GM19452 (cell line): ENCODE results near the gene OPA1.
"Not testable (repeated sequence)": the region's sequence is repeated elsewhere in the genome, so short reads cannot be mapped to it uniquely, and the experiment has no call there.

ENCODE experiments used
- ATAC-seq: cut with Tn5 transposase; IDR thresholded peaks from one replicate; pipeline ENCODE4 v1.9.1; 2021; ENCODE audit not compliant: unreplicated experiment

Gene OPA1

DNA sequence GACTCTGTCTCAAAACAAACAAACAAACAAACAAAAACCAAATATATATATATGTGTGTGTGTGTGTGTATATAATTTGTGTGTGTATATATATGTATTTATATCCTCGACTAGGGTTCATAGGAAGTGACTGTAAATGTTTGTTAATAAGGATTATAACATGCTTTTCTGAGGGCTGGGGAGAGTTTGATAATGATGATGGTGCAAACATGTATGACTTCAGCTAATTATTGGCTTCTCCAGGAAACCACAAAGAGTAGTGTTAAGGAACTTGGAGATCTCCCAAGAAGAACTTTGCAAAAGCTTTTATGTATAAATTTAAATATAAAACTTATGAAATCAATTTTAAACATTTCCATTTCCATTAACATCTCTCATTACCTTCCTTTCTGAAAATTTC, 3.9 kb upstream of the OPA1 start:
- ATAC-seq = no peak

DNA sequence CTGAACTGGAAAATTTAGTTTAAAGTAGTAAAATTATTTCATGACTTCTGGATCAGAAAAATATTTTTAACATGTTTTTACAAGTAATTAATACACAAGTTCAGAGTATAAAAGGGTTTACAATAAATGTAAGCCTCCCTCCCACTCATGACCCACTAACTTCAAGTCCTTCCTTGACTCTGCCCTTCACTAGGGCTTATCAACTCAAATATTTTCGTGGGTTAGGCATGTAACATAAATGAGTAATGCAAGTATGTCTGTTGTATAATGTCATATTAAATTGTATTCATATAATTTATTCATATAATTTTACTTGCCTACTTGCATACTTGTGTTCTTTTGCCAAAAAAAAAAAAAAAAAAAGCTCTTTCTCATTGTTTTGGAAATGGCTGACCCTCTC, 3.4 kb upstream of the OPA1 start:
- ATAC-seq = no peak

DNA sequence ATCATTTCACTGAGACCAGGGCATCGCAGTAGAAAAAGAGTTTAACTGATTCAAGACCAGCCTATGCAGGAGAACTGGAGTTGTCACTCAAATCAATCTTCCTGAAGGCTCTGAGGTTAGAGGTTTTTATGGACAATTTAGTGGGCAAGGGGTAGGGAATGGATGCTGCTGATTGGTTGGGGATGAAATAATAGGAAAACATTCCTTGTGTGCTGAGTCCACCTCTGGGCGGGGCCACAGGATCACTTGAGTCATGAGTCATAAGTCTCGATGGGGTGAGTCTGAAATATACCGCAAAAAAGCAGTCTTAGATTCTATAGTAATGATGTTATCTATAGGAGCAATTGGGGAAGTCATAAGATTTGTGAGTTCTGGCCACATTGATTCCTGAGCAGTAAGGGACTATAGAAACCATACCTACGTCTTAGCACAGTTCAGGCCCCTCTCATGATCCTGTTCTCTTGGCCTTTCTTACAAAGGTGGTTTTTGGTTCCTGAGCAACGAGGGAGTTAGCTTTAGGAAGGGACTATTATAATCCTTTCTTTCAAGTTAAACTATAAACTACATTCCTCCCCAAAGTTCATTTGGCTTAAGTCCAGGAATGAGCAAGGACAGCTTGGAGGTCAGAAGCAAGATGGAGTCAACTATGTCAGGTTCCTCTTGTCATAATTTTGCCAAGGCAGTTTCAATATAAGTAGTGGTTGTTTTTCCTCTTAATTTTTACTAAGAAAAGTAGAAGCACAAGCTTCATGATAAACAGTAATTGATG, 2.7 kb upstream of the OPA1 start:
- ATAC-seq = no peak

DNA sequence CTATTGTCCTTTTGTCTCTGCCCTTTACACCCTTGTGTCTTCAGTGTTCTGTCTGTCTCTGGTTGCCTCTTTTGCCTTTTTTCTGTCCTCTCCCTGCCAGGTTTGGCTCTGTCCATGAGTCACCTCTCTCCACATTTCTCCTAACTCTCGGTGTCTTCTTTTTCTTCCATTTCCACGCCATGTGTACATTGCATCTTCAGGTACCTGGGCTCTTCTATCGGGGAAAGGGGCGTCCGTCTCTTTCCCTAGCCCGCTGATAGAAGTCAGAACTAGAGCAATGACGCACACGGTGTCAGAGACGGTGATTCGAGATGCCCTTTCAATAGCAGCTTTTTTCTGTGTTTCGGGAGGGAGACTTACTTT, 641 bp downstream of the OPA1 start:
- peak; percentile 11 for ATAC-seq

DNA sequence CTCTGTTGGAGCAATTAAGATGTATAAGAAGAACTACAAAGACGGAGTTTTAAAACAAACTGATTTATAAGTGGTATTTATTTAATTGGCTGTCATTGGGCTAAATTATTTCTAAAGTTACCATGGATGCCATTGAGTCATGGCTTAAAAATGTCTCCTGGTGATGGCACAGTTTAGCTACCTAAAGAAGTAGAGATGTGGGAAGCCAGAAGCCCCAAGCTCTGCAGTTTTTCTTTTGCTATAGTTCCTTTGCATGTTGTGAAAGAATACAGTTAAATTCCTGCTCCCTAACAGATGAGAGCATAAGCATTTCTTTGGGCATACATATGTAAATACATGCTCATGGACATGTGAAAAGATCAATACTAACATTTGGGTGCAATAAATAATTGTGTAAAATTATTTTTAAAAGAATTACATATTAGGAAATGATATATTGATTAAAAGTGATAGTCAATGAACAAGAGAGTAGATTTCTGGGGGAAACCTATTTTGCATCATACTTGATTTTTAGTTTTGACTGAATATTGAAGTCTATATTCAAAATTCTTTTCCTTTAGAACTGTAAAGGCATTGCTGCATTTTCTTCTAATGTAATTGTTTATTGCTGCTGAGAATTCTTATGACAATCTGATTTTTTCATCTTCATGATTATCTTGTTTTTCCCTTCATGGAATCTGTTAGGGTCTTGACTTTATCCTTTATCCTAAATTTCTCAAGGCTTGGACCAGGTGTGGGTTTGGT, 2.1 kb downstream of the OPA1 start:
- no peak for ATAC-seq

DNA sequence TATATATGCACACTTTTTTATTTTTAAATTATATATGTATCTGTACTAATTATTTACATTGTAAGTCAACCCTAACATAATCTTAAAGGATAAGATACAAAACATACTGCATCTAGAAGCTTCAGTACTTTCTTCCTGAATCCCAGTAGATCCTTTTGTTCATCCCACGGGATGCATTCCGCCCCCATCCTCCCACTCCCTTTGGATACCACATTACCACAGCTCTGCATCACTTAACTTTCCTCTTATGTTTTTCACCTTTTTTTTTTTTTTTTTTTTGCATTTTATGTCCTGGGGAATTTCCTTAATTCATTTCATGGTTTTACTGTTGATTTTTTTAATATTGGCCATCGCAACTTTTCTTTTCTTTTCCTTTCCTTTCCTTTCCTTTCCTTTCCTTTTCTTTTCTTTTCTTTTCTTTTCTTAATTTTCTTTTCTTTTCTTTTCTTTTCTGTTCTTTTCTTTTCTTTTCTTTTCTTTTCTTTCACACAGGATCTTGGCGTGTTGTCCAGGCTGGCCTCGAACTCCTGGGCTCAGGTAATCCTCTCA, 3.0 kb downstream of the OPA1 start:
- no peak for ATAC-seq

DNA sequence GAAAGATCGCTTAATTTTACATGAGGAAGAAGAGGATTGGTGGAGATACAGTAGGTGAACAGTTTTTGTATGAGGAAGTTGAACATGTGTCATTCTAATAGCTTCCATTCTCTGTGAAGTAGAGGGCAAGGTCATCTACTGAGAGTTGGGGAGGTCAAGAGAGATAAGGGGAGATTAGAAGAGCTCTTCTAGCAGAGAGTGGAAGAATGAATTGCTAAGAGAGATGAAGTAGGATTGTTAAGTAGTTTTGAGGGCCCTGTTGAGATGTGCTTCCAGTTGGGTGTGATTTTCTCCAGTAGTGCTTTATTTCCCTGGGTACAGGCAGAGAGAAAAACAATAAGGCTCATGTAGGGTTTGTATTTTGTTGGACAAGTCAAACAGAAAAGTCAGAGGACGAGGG, 5.2 kb downstream of the OPA1 start:
- ATAC-seq = no peak

DNA sequence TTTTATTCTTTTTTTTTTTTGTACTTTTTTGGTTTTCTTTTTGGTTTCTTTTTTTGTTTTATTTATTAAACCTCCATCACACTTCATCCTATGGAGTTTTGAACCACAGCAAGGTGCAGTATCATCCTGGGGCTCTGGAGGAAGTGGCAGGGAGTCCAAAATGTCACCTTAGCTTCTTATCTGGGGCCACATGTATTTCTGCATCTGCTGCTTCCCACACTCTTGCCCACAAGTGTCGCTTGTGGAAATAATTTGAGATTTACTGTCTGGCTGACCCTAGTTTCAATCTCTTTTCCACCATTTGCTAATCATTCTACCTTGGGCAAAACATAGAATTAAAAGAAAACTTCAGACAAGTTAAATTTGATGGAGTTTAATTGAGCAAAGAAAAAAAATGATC, 6.4 kb downstream of the OPA1 start:
- no peak for ATAC-seq

DNA sequence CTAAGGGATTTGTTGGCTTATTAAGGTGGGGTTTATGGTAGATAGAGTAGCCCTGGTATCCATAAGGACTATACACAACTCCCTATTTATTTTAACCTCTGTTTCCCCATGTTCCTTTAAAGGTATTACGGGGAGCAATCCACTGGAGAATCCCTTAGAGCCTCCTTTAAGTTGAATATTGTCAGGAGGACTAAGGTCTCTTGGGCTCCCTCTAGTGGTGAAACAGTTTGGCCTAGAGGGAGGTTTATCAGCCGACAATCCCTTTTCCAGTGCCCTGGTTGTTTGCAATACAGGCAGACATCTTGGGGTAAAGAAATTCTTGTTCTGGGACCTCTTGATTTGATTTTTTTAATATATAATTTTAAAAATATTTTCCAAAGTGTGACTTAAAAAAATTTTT, 12.9 kb downstream of the OPA1 start:
- no peak for ATAC-seq

DNA sequence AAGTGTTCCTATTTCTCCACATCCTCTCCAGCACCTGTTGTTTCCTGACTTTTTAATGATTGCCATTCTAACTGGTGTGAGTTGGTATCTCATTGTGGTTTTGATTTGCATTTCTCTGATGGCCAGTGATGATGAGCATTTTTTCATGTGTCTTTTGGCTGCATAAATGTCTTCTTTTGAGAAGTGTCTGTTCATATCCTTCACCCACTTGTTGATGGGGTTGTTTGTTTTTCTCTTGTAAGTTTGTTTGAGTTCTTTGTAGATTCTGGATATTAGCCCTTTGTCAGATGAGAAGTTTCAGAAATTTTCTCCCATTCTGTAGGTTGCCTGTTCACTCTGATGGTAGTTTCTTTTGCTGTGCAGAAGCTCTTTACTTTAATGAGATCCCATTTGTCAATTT, 13.9 kb downstream of the OPA1 start:
- not testable (repeated sequence) for ATAC-seq

DNA sequence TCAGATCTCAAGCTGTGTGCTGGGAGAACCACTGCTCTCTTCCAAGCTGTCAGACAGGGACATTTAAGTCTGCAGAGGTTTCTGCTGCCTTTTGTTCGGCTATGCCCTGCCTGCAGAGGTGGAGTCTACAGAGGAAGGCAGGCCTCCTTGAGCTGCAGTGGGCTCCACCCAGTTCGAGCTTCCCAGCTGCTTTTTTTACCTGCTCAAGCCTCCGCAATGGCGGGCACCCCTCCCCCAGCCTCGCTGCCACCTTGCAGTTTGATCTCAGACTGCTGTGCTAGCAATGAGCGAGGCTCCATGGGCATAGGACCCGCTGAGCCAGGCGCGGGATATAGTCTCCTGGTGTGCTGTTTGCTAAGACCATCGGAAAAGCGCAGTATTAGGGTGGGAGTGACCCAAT, 17.5 kb downstream of the OPA1 start:
- ATAC-seq = not testable (repeated sequence)

DNA sequence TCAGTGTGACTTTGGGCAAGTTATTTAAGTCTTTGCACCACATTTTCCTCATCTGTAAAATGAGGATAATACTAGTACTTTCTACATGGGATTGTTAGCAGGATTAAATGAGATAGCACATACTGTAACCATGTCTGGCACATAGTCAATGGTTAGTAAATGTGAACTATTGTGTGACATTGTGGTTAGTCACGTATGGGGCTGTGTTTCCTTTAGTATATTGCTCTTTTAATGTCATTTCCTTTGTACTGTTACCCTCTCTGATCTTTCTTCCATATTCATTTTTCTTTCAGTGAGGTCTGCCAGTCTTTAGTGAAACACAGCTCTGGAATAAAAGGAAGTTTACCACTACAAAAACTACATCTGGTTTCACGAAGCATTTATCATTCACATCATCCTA, 21.4 kb downstream of the OPA1 start:
- no peak for ATAC-seq

DNA sequence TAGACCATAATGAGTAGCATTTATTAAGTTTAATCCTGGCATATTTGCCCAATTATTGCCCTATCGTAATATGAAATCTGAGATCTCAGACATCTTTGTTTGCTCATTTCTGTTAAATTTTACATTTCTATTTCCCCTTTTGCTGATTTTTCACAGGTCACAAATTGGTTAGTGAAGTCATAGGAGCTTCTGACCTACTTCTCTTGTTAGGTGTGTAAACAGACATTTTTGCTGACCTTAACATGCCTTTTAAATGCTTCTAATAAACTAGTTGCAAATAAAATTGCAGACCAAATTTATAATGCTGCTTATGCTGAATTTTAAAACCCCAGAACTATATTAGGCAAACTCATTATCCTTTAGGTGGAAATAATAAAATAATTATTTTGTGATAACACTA, 24.6 kb downstream of the OPA1 start:
- no peak for ATAC-seq

DNA sequence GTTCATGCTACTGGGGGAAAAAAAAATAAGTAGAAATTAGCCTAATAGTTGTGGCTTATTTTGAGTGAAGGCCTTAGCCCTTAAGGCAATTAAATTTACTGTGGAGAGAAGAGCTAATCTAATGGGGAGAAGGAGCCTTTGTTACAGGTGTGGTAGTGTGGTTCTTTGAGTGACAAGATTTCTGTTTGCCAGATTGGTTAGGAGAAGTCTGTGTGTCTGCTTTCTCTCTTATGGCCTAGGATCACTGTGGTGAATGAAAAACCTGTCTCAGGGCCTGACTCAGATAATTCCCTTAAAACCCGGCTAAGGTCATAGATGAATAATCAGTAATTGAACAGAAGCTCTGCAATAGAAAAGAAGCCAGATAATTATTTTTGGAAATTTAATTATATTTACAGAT, 27.0 kb downstream of the OPA1 start:
- ATAC-seq = no peak

DNA sequence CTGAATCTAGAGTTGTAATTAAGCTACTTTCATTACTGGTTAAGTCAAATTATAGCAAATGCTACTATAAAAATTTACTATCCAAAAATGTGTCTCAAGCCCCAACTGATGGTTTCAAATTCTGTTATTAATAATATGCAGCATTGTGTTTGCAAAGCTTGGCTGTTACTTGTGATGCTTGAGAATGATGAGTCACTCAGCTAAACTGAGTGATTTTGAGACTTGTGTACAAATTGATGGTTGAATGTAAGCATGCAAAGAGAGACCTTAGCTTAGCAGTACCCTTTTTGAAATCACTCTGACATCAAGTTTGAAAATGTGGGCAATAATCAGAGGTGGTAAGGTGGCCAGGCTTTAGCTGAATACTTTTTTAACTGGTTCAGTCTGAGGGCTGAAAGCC, 27.6 kb downstream of the OPA1 start:
- no peak for ATAC-seq

DNA sequence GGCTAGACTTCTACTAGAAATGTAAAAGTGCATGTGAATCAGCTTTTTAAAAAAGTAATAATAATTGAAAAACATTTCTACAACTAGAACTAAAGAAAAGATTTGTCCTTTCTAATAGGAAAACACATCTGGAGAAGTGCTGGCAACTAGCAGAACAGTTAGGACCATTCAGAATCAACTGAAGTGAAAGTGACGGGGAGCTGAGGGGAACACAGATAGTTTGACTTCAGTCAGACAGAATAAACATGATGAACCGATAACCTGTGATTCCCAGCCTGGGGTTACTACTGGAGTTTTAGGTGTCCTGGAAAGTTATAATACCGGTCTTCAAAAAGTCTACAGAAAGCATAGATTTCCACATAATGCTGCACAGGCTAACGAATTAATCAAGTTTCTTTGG, 28.1 kb downstream of the OPA1 start:
- no peak for ATAC-seq

DNA sequence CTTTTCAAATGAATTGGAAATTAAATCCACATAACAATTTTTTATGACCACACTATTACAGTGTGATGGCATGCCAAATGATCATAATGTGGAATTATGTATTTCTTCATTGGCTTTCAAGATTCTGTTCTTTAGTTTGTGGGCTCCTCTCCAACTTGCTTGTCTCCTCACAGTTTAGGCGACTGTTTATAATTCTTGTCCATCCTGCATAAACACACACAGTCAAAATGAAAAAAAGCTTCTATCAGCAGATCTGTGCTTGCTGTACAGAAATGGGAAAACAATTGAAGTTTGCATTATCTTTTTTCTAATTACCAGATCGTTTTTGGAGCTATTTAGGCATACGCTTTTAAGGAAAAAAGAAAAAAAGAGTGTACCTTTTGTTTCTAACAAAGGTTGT, 37.0 kb downstream of the OPA1 start:
- ATAC-seq = no peak

DNA sequence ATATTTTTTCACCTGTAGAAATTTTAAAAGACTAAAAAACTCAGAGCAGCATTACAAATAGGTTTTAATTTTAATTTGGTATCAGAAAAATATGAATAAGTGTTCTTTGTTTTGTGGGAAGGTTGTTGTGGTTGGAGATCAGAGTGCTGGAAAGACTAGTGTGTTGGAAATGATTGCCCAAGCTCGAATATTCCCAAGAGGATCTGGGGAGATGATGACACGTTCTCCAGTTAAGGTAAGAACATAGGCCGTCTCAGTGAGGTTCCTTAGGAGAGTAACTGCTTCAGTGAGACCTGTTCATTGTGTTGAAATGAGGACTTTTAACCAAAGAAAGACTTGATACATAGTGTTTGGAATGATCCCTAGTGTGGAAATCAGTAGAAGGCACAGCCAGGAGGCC, 44.8 kb downstream of the OPA1 start:
- no peak for ATAC-seq

DNA sequence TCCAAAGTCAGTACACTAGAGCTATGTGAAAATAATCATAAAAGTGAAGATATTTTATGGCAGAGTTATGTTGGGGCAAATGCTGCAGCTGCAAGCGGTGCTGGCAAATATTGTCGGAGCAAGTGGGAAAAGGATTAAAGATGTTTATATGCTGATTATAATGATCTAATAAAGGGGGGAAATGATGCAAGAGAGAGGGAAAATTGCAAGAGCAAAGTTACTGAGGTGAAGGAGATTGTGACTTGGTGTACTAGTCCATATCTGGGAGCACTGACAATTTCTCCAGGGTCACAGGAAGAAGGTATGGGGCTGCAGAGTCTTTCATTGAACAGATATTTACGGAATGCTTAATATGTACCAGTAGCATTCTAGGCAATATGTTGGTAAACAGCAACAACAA, 45.8 kb downstream of the OPA1 start:
- no peak for ATAC-seq

DNA sequence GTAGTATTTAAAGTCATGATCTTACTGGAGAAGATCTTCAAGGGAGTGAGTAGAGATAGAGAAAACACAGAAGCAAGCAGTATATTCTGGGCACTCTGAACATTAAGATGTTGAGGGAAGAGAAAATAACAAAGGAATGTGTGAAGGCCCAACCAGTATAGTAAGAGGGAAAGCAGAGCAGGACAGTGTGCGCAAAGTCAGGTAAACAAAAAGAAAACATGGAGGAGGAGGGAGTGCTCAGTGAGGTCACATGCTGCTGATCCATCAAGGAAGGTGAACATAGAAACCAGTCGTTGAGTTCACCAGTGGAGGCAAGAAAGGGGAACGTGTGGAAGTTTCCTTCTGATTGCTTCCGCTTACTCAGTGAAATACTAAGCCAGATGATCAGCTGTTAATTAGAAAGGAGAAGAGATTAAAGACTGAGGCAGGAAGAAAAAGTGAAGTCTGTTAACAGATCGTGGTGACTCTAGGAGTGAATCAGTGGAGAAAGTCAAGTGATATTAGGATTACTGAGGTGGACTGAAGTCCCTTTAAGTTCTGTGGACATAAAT, 47.2 kb downstream of the OPA1 start:
- no peak for ATAC-seq

DNA sequence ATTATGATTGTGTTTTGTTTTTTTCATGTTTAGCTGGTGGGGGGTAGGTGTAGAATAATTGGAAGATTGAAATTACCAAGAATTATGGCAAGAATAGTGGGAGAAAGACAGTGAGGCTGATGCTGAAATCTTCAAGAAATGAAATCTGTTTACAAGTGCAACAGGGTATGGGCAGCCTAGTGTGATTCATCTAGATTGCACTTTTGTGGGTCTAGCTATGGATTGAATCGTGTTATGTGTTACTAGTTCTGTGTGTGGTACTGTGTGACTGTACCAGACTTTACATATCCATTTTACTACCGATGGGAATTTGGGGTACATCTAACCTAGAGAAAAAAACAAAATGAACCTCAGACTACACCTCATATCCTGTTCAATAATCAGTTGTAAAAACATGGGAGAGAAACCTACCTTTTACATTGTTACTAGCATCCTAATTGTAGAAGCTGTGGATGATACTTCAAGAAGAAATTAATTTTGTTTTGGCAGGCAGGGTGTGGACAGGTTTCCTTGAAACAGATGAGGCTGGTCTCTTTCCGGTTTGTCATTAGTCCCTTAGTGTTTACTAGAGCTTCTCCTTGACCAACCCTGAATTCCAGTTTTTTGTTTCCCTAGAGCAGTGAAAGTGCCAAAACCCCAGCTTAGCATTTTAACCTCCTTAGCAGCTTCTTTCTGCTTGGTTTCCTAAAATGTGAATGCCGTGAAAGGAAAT, 47.9 kb downstream of the OPA1 start:
- ATAC-seq = no peak

DNA sequence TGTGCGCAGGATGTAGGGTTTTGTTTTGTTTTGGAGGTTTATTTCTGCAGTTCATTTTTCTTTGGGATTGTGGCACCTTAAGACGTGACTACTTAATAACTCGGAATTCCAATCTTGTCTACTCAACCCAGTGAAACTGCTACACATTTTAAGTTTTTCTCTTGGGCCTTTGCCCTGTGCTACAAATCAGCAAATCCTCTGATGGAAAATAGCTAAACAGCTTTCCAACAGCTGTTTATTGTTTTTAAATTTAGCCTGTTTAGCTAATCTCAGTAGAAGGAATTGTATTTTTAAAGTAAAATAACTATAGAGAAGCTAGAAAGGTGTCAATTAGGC, 48.4 kb downstream of the OPA1 start:
- no peak for ATAC-seq
